ENCODE measurements around the gene PANX1. TPM values are rescaled to one million over a fixed set of nuclear protein-coding genes. Genes with fewer than 3 reads are reported as not detected.

PANX1 gene
- total and polyA plus RNA-seq, 10 of the 15 experiments (the other 5 are each of a cell fraction or from before 2014, with no cell fraction given): 3.3 to 18.7 (median 14.4) TPM

DNA sequence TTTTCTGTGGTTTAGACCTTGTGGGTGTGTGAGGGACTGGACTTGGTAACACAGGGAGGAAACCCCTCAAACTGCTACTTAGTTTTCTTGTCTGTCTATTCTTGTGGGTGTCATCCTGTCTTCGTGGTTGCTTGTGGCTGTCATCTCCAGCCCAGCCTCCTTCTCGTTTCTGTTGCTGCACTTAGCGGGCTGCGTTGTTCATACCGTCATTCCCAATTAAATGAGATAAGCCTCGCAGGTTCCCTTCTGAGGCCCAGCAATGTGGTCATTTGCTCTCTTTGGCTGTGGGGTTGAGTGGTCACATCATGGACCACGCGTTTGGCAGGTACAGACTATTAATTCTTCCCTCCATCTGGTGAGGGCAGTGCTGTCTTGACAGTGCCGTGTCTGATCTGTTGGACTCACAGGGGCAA is 18.8 kb downstream of the PANX1 start:
- ChIA-PET CTCF (interaction anchor here (1.0 kb wide), 2 partner anchors 13 to 37 kb away, joined by 3 to 4 read pairs; no protein-coding TSS in a partner anchor), POLR2A (no interaction called here), RAD21 (ENCODE audit: unreplicated experiment) (no interaction called here), SMC1A (ENCODE audit: uncharacterized antibody, unreplicated experiment) (no interaction called here)
- intact Hi-C loops (cut with micrococcal nuclease; ENCODE audit: unreplicated experiment): no loop called here
- Histone ChIP-seq H3K27ac (ENCODE audit: control insufficient read depth, insufficient read depth) (no peak overlapping the region), H3K4me2 (ENCODE audit: control insufficient read depth, insufficient read depth) (no peak overlapping the region), H3K79me2 (ENCODE audit: control insufficient read depth, insufficient read depth, low read length) (peaks cover 26% of the 10 kb centered on the region), H3K9ac (ENCODE audit: control insufficient read depth, insufficient read depth, low read length) (no peak overlapping the region), H3K4me1 (ENCODE audit: control insufficient read depth, insufficient read depth, low read length) (peaks cover 19% of the 10 kb centered on the region), H3K36me3 (ENCODE audit: control insufficient read depth in 2 of 2, insufficient read depth in 2 of 2, low read length in 1 of 2) (no peaks in the 10 kb centered on the region; a peak in 1 of 4 replicates), H2AFZ (ENCODE audit: control insufficient read depth, low read depth, low read length) (no peak overlapping the region), H4K20me1 (ENCODE audit: control insufficient read depth, insufficient read depth) (no peaks in the 10 kb centered on the region), H3K9me3 (replicated peaks; ENCODE audit: control insufficient read depth, insufficient read depth, low read length) (no peaks in the 10 kb centered on the region), H3K4me3 (no peak overlapping the region), H3K27me3 (replicated peaks in 1 of 2; ENCODE audit: control insufficient read depth in 2 of 2, insufficient read depth in 2 of 2, low read length in 1 of 2) (no peaks in the 10 kb centered on the region)
- in situ Hi-C loops (cut with MboI): no loop called here
- no TSS peak for BruUV-seq (replicated peaks)
- FAIRE-seq (no peak), ATAC-seq (peak; percentile 13; the same call in 1 of the 3 replicates), DNase-seq (ENCODE audit: low read depth, low spot score) (no peak)
- 66% methylated on average over 9 of the region's 9 CpGs for WGBS (ENCODE audit: insufficient coverage, insufficient replicate concordance, low lambda C conversion rate, missing lambda C conversion rate)
- TF ChIP-seq, protein P1, sequence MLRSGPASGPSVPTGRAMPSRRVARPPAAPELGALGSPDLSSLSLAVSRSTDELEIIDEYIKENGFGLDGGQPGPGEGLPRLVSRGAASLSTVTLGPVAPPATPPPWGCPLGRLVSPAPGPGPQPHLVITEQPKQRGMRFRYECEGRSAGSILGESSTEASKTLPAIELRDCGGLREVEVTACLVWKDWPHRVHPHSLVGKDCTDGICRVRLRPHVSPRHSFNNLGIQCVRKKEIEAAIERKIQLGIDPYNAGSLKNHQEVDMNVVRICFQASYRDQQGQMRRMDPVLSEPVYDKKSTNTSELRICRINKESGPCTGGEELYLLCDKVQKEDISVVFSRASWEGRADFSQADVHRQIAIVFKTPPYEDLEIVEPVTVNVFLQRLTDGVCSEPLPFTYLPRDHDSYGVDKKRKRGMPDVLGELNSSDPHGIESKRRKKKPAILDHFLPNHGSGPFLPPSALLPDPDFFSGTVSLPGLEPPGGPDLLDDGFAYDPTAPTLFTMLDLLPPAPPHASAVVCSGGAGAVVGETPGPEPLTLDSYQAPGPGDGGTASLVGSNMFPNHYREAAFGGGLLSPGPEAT (IDR thresholded peaks at IDR 0.05; ENCODE audit: low read depth): no peak
- no peak for TF ChIP-seq KAT2A (conservative IDR thresholded peaks at IDR 0.05; ENCODE audit: control insufficient read depth, low read depth, low read length)
- TF ChIP-seq, protein P2, sequence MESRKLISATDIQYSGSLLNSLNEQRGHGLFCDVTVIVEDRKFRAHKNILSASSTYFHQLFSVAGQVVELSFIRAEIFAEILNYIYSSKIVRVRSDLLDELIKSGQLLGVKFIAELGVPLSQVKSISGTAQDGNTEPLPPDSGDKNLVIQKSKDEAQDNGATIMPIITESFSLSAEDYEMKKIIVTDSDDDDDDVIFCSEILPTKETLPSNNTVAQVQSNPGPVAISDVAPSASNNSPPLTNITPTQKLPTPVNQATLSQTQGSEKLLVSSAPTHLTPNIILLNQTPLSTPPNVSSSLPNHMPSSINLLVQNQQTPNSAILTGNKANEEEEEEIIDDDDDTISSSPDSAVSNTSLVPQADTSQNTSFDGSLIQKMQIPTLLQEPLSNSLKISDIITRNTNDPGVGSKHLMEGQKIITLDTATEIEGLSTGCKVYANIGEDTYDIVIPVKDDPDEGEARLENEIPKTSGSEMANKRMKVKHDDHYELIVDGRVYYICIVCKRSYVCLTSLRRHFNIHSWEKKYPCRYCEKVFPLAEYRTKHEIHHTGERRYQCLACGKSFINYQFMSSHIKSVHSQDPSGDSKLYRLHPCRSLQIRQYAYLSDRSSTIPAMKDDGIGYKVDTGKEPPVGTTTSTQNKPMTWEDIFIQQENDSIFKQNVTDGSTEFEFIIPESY (IDR thresholded peaks at IDR 0.05): peak; percentile 83; the same call in 1 of the 2 replicates
- TF ChIP-seq SPI1 (IDR thresholded peaks at IDR 0.05; ENCODE audit: borderline replicate concordance, insufficient read depth, low read depth, low read length): no peak
- TF ChIP-seq ZNF24 (IDR thresholded peaks at IDR 0.05): no peak
- no peak for TF ChIP-seq NR2C2 (IDR thresholded peaks at IDR 0.05; ENCODE audit: borderline replicate concordance, control insufficient read depth, insufficient read length, low read depth)
- TF ChIP-seq IKZF1 (conservative IDR thresholded peaks at IDR 0.05): peak; percentile 22; the same call in 1 of the 2 replicates
- TF ChIP-seq, protein P3, sequence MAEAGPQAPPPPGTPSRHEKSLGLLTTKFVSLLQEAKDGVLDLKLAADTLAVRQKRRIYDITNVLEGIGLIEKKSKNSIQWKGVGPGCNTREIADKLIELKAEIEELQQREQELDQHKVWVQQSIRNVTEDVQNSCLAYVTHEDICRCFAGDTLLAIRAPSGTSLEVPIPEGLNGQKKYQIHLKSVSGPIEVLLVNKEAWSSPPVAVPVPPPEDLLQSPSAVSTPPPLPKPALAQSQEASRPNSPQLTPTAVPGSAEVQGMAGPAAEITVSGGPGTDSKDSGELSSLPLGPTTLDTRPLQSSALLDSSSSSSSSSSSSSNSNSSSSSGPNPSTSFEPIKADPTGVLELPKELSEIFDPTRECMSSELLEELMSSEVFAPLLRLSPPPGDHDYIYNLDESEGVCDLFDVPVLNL (IDR thresholded peaks at IDR 0.05; ENCODE audit: low read depth, low read length): no peak
- no peak for TF ChIP-seq ZSCAN29 (IDR thresholded peaks at IDR 0.05)
- no peak for TF ChIP-seq ELK1 (IDR thresholded peaks at IDR 0.05; ENCODE audit: low read depth, low read length)
- no peak for TF ChIP-seq CEBPB (IDR thresholded peaks at IDR 0.05; ENCODE audit: borderline replicate concordance in 1 of 2, low read depth in 2 of 2, low read length in 2 of 2)
- TF ChIP-seq IRF4 (IDR thresholded peaks at IDR 0.05; ENCODE audit: low read depth, low read length): no peak
- no peak for TF ChIP-seq CUX1 (IDR thresholded peaks at IDR 0.05; ENCODE audit: insufficient replicate concordance, low read depth, low read length)
